AG09319 (cell line): Measurements from ENCODE around the gene SMG7.
"Not testable (repeated sequence)": the region's sequence is repeated elsewhere in the genome, so short reads cannot be mapped to it uniquely, and the experiment has no call there.

Experiments used
- DNase-seq: peaks from one replicate; pipeline ENCODE4 v3.0.0-alpha.2; 2010; ENCODE audit warnings: low read depth; ENCODE audit errors: extremely low read depth
- CTCF ChIP-seq: IDR thresholded peaks from 2 replicates; pipeline ENCODE4 v1.5.1; 2011; ENCODE audit warnings: low read depth, mild to moderate bottlenecking, inconsistent platforms, low read length, moderate library complexity

Gene SMG7

GRCh38 chr1:183472488-183473216 lies at the start of gene SMG7:
TSS of gene SMG7 (plus strand) at chr1:183472499. CDS start at chr1:183472621, 122 bp downstream.
- no peak for DNase-seq
- TF ChIP-seq CTCF = no peak

- TF ChIP-seq CTCF = no peak
- DNase-seq = no peak
These were observed 48.8 kb upstream of the SMG7 start for GRCh38 chr1:183423541-183423940.

- TF ChIP-seq CTCF = no peak
- no peak for DNase-seq
These were observed 47.6 kb upstream of the SMG7 start for GRCh38 chr1:183424691-183425090.

- DNase-seq = not testable (repeated sequence)
These were observed 44.7 kb upstream of the SMG7 start for GRCh38 chr1:183427591-183427990.

GRCh38 chr1:183431840-183432547 lies 40.3 kb upstream of the SMG7 start:
- no peak for DNase-seq
- no peak for TF ChIP-seq CTCF

- DNase-seq = no peak
- no peak for TF ChIP-seq CTCF
These were observed 39.8 kb upstream of the SMG7 start for GRCh38 chr1:183432548-183432875.

GRCh38 chr1:183433703-183434102 lies 38.6 kb upstream of the SMG7 start:
- TF ChIP-seq CTCF = no peak
- no peak for DNase-seq

- DNase-seq = no peak
- no peak for TF ChIP-seq CTCF
These were observed 36.8 kb upstream of the SMG7 start for GRCh38 chr1:183435497-183435896.
